Mesenchymal stem cell (in vitro differentiated cells and primary cell): Measurements from ENCODE around the gene NDUFAF2.
"Not testable (repeated sequence)": the region's sequence is repeated elsewhere in the genome, so short reads cannot be mapped to it uniquely, and the experiment has no call there.

ENCODE experiments used
- DNase-seq: peaks from one replicate; pipeline ENCODE4 v3.0.0-alpha.2; 2013
- H2AFZ ChIP-seq: one replicate; pipeline ENCODE4 v1.6.1; 2013; ENCODE audit warnings: low read depth, mild to moderate bottlenecking, control low read depth, inconsistent platforms, low read length, moderate library complexity
- H2AK5ac ChIP-seq: 2 replicates; pipeline ENCODE4 v1.6.1; 2013; ENCODE audit warnings: low read length, moderate library complexity, mild to moderate bottlenecking, inconsistent platforms; ENCODE audit not compliant: severe bottlenecking
- H2BK120ac ChIP-seq: one replicate; pipeline ENCODE4 v1.6.1; 2013; ENCODE audit warnings: low read depth, mild to moderate bottlenecking, inconsistent platforms, low read length, moderate library complexity
- H2BK12ac ChIP-seq, 2 experiments: one replicate each; pipeline ENCODE4 v1.6.1; 2013; ENCODE audit warnings: inconsistent platforms in 2 of 2, low read length in 2 of 2, mild to moderate bottlenecking in 2 of 2, moderate library complexity in 2 of 2, control low read depth in 1 of 2
- H2BK15ac ChIP-seq: one replicate; pipeline ENCODE4 v1.6.1; 2013; ENCODE audit warnings: mild to moderate bottlenecking, low read depth, inconsistent platforms; ENCODE audit not compliant: poor library complexity, severe bottlenecking
- H2BK5ac ChIP-seq: 2 replicates; pipeline ENCODE4 v1.6.1; 2013; ENCODE audit warnings: low read depth, mild to moderate bottlenecking, low read length, control low read depth, inconsistent platforms; ENCODE audit not compliant: poor library complexity, severe bottlenecking
- H3K14ac ChIP-seq, 2 experiments: one replicate each; pipeline ENCODE4 v1.6.1; 2013; ENCODE audit warnings: inconsistent platforms in 2 of 2, low read length in 2 of 2, control low read depth in 1 of 2, mild to moderate bottlenecking in 1 of 2, moderate library complexity in 1 of 2
- H3K18ac ChIP-seq, 2 experiments: one replicate each; pipeline ENCODE4 v1.6.1; 2013; ENCODE audit warnings: inconsistent platforms in 2 of 2, low read length in 2 of 2, control low read depth in 1 of 2, low read depth in 1 of 2, mild to moderate bottlenecking in 1 of 2
- H3K23ac ChIP-seq, 2 experiments: one replicate each; pipeline ENCODE4 v1.6.1; 2013; ENCODE audit warnings: inconsistent platforms in 2 of 2, low read length in 2 of 2, mild to moderate bottlenecking in 2 of 2, moderate library complexity in 2 of 2, control low read depth in 1 of 2
- H3K27ac ChIP-seq: 2 replicates; pipeline ENCODE4 v1.5.1; 2013; ENCODE audit warnings: mild to moderate bottlenecking, moderate library complexity, low read length, control low read depth, inconsistent platforms; ENCODE audit not compliant: poor library complexity, severe bottlenecking
- H3K27me3 ChIP-seq, 2 experiments: 2 replicates each; pipeline versions ENCODE4 v1.6.1 to v1.7.0; 2013; ENCODE audit warnings: low read length in 2 of 2, mild to moderate bottlenecking in 2 of 2, moderate library complexity in 2 of 2, control low read depth in 1 of 2, inconsistent platforms in 1 of 2; ENCODE audit not compliant: control insufficient read depth in 1 of 2, insufficient read depth in 1 of 2
- H3K36me3 ChIP-seq, 2 experiments: 2 replicates each; pipeline versions ENCODE4 v1.6.1 to v1.7.0; 2013; ENCODE audit warnings: low read length in 2 of 2, control low read depth in 1 of 2, inconsistent platforms in 1 of 2, low read depth in 1 of 2, mild to moderate bottlenecking in 1 of 2; ENCODE audit not compliant: insufficient read depth in 2 of 2, control insufficient read depth in 1 of 2
- H3K4ac ChIP-seq, 2 experiments: one replicate each; pipeline ENCODE4 v1.6.1; 2013; ENCODE audit warnings: inconsistent platforms in 2 of 2, low read length in 2 of 2, mild to moderate bottlenecking in 2 of 2, moderate library complexity in 2 of 2, control low read depth in 1 of 2, low read depth in 1 of 2
- H3K4me1 ChIP-seq: 2 replicates; pipeline ENCODE4 v1.6.1; 2013; ENCODE audit warnings: low read depth, low read length, control low read depth; ENCODE audit not compliant: control insufficient read depth, insufficient read depth
- H3K4me2 ChIP-seq: 2 replicates; pipeline ENCODE4 v1.6.1; 2013; ENCODE audit warnings: low read length, mild to moderate bottlenecking, inconsistent platforms; ENCODE audit not compliant: poor library complexity, severe bottlenecking
- H3K4me3 ChIP-seq, 2 experiments: 2 replicates each; pipeline versions ENCODE4 v1.5.1 to v1.7.0; 2013; ENCODE audit warnings: low read length in 2 of 2, mild to moderate bottlenecking in 2 of 2, control low read depth in 1 of 2, low read depth in 1 of 2; ENCODE audit not compliant: insufficient read depth in 1 of 2
- H3K79me1 ChIP-seq: replicated peaks from 2 replicates; pipeline ENCODE4 v1.6.1; 2013; ENCODE audit warnings: mild to moderate bottlenecking, control low read depth, low read length, inconsistent platforms; ENCODE audit not compliant: poor library complexity, severe bottlenecking
- H3K9ac ChIP-seq: 2 replicates; pipeline ENCODE4 v1.7.0; 2013; ENCODE audit warnings: mild to moderate bottlenecking, low read length, moderate library complexity
- H3K9me3 ChIP-seq: 2 replicates; pipeline ENCODE4 v1.7.0; 2013; ENCODE audit warnings: mild to moderate bottlenecking, low read length; ENCODE audit not compliant: control insufficient read depth
- H4K8ac ChIP-seq: one replicate; pipeline ENCODE4 v1.6.1; 2013; ENCODE audit warnings: inconsistent platforms, mild to moderate bottlenecking, low read length, moderate library complexity
- H4K91ac ChIP-seq: one replicate; pipeline ENCODE4 v1.6.1; 2013; ENCODE audit warnings: mild to moderate bottlenecking, low read length, inconsistent platforms
- WGBS: methylation state at CpG from one replicate; pipeline ENCODE4 v1.1.7; 2013; ENCODE audit warnings: mixed read lengths; 5-methylcytosine and 5-hydroxymethylcytosine counted together

The NDUFAF2 gene

GRCh38 chr5:61186634-61187033, 241.6 kb downstream of the NDUFAF2 start:
- no peak overlapping the region for H2BK15ac ChIP-seq

DNA sequence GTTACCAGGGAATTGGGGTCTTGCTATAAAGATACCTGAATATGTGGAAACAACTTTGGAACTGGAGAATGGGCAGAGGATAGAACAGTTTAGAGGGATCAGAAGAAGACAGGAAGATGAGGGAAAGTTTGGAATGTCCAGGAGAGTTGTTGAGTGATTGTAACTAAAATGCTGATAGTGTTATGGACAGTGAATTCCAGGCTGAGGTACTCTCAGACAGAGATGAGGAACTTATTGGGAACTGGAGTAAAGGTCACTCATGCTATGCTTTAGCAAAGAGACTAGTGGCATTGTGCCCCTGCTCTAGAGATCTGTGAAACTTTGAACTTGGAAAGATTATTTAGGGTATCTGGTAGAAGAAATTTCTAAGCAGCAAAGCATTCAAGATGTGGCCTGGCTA, 242.3 kb downstream of the NDUFAF2 start:
- H2BK12ac ChIP-seq, H3K27me3 ChIP-seq, H3K4ac ChIP-seq, H3K27ac ChIP-seq, H3K79me1 ChIP-seq, H2AFZ ChIP-seq, H2BK120ac ChIP-seq, H2BK5ac ChIP-seq, H3K36me3 ChIP-seq, DNase-seq, H3K4me3 ChIP-seq, H3K9ac ChIP-seq, H3K14ac ChIP-seq, H4K91ac ChIP-seq, H4K8ac ChIP-seq, H2AK5ac ChIP-seq, H2BK15ac ChIP-seq, H3K18ac ChIP-seq, H3K9me3 ChIP-seq, H3K23ac ChIP-seq, H3K4me2 ChIP-seq, H3K4me1 ChIP-seq: not testable (repeated sequence)

More at GRCh38 chr5:61186634-61187033, 241.6 kb downstream of the NDUFAF2 start:
- 97% methylated on average over 2 of the region's 2 CpGs for WGBS
- Histone ChIP-seq H3K4ac (peak overlapping the region in 1 of 2 experiments; percentile 30), H2BK120ac (peak overlapping the region; percentile 11), H2BK12ac (peak overlapping the region; percentile 28 to 83), H2AFZ (no peak overlapping the region), H2BK5ac (no peak overlapping the region), H3K79me1 (no peaks in the 10 kb centered on the region), H3K36me3 (no peaks in the 10 kb centered on the region), H3K9me3 (no peaks in the 10 kb centered on the region), H3K9ac (no peak overlapping the region), H3K4me3 (no peak overlapping the region), H2AK5ac (no peak overlapping the region), H4K8ac (no peak overlapping the region), H3K4me2 (no peak overlapping the region), H3K4me1 (no peaks in the 10 kb centered on the region), H3K27ac (no peak overlapping the region), H3K18ac (peak overlapping the region; percentile 14 to 64), H3K23ac (no peak overlapping the region), H3K27me3 (no peaks in the 10 kb centered on the region), H3K14ac (peak overlapping the region in 1 of 2 experiments; percentile 81), H4K91ac (peak overlapping the region; percentile 72)
- no peak for DNase-seq

GRCh38 chr5:61187826-61188225, 242.8 kb downstream of the NDUFAF2 start:
- not testable (repeated sequence) for H3K4ac ChIP-seq, H3K9me3 ChIP-seq, H3K18ac ChIP-seq, H3K27ac ChIP-seq, H2AK5ac ChIP-seq, H3K79me1 ChIP-seq, H2AFZ ChIP-seq, H2BK120ac ChIP-seq, H3K4me2 ChIP-seq, H4K91ac ChIP-seq, H3K4me1 ChIP-seq, H2BK15ac ChIP-seq, H3K23ac ChIP-seq, H3K36me3 ChIP-seq, H4K8ac ChIP-seq, H3K14ac ChIP-seq, H2BK5ac ChIP-seq, H3K27me3 ChIP-seq, H3K4me3 ChIP-seq, DNase-seq, H3K9ac ChIP-seq
- peak overlapping the region in 1 of 2 experiments; percentile 39 for H2BK12ac ChIP-seq
- 89% methylated on average over 2 of the region's 2 CpGs for WGBS

- Histone ChIP-seq H3K9ac (no peak overlapping the region), H3K4ac (no peak overlapping the region), H2BK15ac (no peak overlapping the region), H3K14ac (no peak overlapping the region), H3K9me3 (peaks cover 19% of the 10 kb centered on the region), H3K4me2 (no peak overlapping the region), H3K4me3 (no peak overlapping the region), H2BK120ac (no peak overlapping the region), H4K8ac (no peak overlapping the region), H3K36me3 (peaks cover 0 to 6% of the 10 kb centered on the region in 2 experiments), H3K4me1 (peaks cover 5% of the 10 kb centered on the region), H3K27me3 (no peaks in the 10 kb centered on the region), H2AK5ac (no peak overlapping the region), H2AFZ (no peak overlapping the region), H3K27ac (no peak overlapping the region), H3K79me1 (no peaks in the 10 kb centered on the region), H3K23ac (no peak overlapping the region), H3K18ac (no peak overlapping the region), H2BK5ac (no peak overlapping the region), H4K91ac (no peak overlapping the region), H2BK12ac (no peak overlapping the region)
- WGBS = 100% methylated on average over 1 of the region's 2 CpGs
- no peak for DNase-seq
Observed at GRCh38 chr5:61198606-61199005, 253.6 kb downstream of the NDUFAF2 start.
